ENCODE data around the gene OR6J1. TPM values are rescaled to one million over a fixed set of nuclear protein-coding genes. Genes with fewer than 3 reads are reported as not detected.

The OR6J1 gene
- total RNA-seq, 1 donor from 2014 or later = not detected

- H3K4me1 Mint-ChIP-seq (ENCODE audit: low read depth) = no peaks in the 10 kb centered on the region
- H3K36me3 Mint-ChIP-seq (ENCODE audit: insufficient read depth) = no peaks in the 10 kb centered on the region
- H3K27ac Mint-ChIP-seq = no peak overlapping the region
- no peak for DNase-seq (ENCODE audit: low spot score, unreplicated experiment)
- no peak for TF ChIP-seq CTCF (IDR thresholded peaks at IDR 0.05; ENCODE audit: unreplicated experiment)
- no peaks in the 10 kb centered on the region for H3K27me3 Mint-ChIP-seq
- no peaks in the 10 kb centered on the region for H3K9me3 Mint-ChIP-seq (ENCODE audit: low read depth)
- no peak overlapping the region for H3K4me3 Mint-ChIP-seq (ENCODE audit: low read depth)
Measured at GRCh38 chr14:22668417-22668816, 24.3 kb upstream of the OR6J1 start.

- H3K4me1 Mint-ChIP-seq (ENCODE audit: low read depth) = no peaks in the 10 kb centered on the region
- H3K9me3 Mint-ChIP-seq (ENCODE audit: low read depth) = no peaks in the 10 kb centered on the region
- no peaks in the 10 kb centered on the region for H3K36me3 Mint-ChIP-seq (ENCODE audit: insufficient read depth)
- H3K27me3 Mint-ChIP-seq = no peaks in the 10 kb centered on the region
- no peak for DNase-seq (ENCODE audit: low spot score, unreplicated experiment)
- H3K27ac Mint-ChIP-seq = no peak overlapping the region
- H3K4me3 Mint-ChIP-seq (ENCODE audit: low read depth) = no peak overlapping the region
- no peak for TF ChIP-seq CTCF (IDR thresholded peaks at IDR 0.05; ENCODE audit: unreplicated experiment)
Measured at GRCh38 chr14:22667881-22668280, 23.7 kb upstream of the OR6J1 start.

- H3K36me3 Mint-ChIP-seq (ENCODE audit: insufficient read depth) = no peaks in the 10 kb centered on the region
- DNase-seq (ENCODE audit: low spot score, unreplicated experiment) = no peak
- H3K4me1 Mint-ChIP-seq (ENCODE audit: low read depth) = no peaks in the 10 kb centered on the region
- TF ChIP-seq CTCF (IDR thresholded peaks at IDR 0.05; ENCODE audit: unreplicated experiment) = no peak
- H3K27ac Mint-ChIP-seq = no peak overlapping the region
- no peak overlapping the region for H3K4me3 Mint-ChIP-seq (ENCODE audit: low read depth)
- H3K27me3 Mint-ChIP-seq = no peaks in the 10 kb centered on the region
- H3K9me3 Mint-ChIP-seq (ENCODE audit: low read depth) = no peaks in the 10 kb centered on the region
Measured at GRCh38 chr14:22666203-22666893, 22.2 kb upstream of the OR6J1 start.

- TF ChIP-seq CTCF (IDR thresholded peaks at IDR 0.05; ENCODE audit: unreplicated experiment) = no peak
- DNase-seq (ENCODE audit: low spot score, unreplicated experiment) = no peak
- Mint-ChIP-seq H3K27me3 (no peaks in the 10 kb centered on the region), H3K9me3 (ENCODE audit: low read depth) (no peaks in the 10 kb centered on the region), H3K4me1 (ENCODE audit: low read depth) (no peaks in the 10 kb centered on the region), H3K4me3 (ENCODE audit: low read depth) (no peak overlapping the region), H3K36me3 (ENCODE audit: insufficient read depth) (no peaks in the 10 kb centered on the region), H3K27ac (no peak overlapping the region)
Measured at GRCh38 chr14:22664261-22664660, 20.1 kb upstream of the OR6J1 start.

- H3K27ac Mint-ChIP-seq = no peak overlapping the region
- no peaks in the 10 kb centered on the region for H3K9me3 Mint-ChIP-seq (ENCODE audit: low read depth)
- no peak for DNase-seq (ENCODE audit: low spot score, unreplicated experiment)
- TF ChIP-seq CTCF (IDR thresholded peaks at IDR 0.05; ENCODE audit: unreplicated experiment) = no peak
- H3K4me3 Mint-ChIP-seq (ENCODE audit: low read depth) = no peak overlapping the region
- no peaks in the 10 kb centered on the region for H3K4me1 Mint-ChIP-seq (ENCODE audit: low read depth)
- H3K36me3 Mint-ChIP-seq (ENCODE audit: insufficient read depth) = no peaks in the 10 kb centered on the region
- no peaks in the 10 kb centered on the region for H3K27me3 Mint-ChIP-seq
Measured at GRCh38 chr14:22660654-22661053, 16.5 kb upstream of the OR6J1 start.

Data from progenitor cell of endocrine pancreas (in vitro differentiated cells).